ENCODE results near the gene PNPLA7.

Gene PNPLA7

DNA sequence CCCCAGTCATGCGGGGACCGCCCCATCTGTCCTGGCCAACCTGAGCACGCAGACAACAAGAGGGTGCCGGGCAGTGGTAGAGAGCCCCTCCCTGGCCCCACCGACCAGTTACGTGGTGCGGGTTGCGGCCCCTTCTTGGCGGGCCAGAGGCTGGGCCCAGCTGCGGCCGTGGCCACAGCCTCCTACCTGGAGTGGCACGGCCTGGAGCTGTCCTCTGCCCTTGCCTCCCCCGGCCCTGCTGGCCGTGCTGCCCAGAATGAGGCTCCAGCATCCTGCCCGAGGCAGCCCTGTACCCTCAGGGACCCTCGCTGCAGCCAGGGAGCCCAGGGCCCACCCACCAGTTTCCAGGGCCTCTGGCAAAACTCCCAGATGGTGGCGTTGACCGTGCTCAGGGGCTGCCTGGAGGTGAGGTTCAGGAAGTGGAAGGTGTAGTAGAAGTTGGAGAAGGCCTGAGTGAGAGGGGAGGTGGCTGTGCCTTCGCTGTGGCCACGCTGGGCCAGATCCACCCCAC, 114.8 kb downstream of the PNPLA7 start:
- no peak for DNase-seq (ENCODE audit: low spot score)

DNA sequence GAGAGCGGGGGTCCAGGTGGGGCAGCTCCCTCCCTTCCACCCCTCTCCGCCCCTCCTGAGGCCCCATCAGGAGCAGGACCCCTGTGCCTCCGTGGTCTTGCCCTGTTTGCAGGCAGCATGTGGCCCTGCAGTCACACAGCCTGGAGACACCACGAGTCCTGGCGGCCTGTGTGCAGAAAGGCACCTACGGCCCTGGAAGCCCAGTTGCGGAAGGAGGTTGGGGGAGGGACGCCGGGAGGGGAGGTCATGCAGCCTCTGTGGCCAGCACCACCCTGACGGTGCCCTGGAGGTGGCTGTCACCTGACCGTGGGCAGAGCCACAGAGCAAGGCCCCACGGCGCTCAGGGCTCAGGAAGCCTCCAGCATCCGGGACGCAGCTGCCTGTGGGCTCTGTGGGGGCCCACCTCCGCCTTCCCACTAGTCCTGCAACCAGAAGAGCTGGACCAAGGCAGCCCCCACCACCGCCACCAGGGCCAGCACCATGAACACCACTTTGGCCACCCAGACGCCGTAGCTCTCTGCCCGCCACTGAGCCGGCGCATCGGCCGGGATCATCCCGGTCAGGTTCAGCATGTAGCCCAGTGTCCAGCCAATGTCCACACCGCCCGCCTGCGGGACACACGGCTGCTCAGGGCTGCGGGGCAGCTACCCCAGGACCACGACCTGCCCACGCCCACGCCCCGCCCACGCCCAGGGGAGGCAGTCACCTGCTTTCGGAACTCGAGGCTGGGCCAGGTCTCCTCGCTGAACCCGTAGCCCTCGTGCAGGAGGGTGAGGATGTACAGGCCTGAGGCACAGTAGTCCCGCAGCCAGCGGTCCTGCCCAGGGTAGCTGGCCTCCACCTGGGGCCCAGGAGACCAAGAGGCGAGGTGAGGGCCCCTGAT, 115.5 kb downstream of the PNPLA7 start:
- no peak for DNase-seq (ENCODE audit: low spot score)

DNA sequence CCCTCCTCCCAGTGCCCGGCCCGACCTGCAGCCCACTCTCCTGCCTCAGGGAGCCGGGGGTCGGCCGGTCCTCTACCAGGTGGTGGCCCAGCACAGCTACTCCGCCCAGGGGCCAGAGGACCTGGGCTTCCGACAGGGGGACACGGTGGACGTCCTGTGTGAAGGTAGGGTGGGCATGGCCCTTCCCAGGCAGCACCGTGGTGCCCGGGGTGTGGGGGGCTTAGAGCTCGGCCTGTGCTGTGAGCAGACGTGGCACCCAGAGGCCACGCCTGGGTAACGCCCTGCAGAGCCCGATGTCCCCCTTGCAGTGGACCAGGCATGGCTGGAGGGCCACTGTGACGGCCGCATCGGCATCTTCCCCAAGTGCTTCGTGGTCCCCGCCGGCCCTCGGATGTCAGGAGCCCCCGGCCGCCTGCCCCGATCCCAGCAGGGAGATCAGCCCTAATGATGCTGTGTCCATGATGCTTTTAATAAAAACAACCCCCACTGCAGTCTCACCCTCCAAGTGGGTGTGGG, 116.2 kb downstream of the PNPLA7 start:
- no peak for DNase-seq (ENCODE audit: low spot score)

DNA sequence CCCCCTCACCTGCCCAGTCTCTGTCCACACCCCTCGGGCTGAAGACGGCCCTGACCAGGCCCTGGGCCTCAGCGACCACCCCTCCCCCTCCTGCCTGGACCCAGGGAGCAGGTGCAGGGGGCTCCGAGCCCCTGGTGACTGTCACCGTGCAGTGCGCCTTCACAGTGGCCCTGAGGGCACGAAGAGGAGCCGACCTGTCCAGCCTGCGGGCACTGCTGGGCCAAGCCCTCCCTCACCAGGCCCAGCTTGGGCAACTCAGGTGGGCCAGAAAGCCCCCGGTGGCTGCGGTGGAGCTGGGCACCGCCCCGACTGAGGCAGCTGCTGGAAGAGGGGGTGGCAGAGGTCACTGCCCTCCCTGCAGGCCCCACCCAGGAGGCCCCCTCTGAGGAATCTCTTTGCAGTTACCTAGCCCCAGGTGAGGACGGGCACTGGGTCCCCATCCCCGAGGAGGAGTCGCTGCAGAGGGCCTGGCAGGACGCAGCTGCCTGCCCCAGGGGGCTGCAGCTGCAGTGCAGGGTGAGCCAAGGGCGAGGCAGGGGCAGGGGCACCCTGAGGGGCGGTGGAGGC, 116.8 kb downstream of the PNPLA7 start:
- DNase-seq (ENCODE audit: low spot score), result no peak

DNA sequence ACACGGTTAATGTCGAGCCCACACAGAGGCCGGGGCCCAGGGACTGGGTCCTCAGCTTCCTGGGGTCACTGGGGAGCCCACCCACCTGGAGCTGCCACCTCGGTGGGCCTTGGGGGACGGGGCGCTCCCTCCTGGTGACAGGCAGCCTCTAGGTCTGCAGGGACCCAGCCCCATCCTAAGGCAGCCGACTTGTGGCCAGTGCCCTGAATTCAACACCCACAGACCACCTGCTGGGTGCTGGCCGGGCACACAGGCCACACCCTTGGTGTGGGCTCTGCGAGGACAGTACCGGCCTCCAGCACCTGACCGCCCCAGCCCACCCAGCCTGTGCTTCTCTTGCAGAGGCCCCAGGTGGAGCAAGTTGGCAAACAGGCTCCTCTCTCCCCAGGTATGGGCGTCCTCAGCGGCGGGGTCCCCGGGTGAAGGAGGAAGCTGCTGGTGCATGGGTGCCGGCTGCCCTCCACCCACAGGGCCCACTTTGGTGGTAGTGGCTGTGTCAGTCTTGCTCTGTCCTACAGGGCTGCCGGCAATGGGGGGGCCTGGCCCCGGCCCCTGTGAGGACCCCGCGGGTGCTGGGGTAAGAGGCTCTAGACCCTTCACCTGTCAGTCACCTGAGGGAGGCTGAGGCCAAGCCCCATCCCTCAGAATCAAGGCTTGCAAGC, 117.4 kb downstream of the PNPLA7 start:
- DNase-seq (ENCODE audit: low spot score), result no peak

DNA sequence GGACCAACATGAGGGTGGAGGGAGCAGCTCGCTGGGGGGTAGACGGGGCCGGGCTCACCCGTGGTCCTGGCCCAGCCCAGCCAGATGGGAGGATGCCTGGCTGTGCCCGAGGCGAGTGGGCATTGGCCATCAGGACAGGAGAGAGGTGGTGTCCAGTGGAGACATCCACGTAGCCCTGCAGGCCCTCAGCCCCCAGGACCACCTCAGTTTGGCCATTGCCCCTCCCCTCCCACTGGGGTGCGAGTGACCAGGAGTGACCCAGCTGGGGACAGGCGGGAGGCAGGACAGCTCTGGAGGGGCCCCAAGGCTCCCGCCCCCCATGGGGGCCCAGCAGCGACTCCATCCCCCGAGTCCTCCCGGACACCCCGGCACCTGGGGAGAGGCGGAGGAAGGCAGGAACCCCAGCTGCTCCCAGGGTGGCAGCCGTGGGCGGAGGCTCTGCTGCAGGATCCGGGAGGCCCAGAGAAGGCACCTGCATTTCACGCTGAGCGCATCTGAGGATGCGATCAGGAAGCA, 118.7 kb downstream of the PNPLA7 start:
- DNase-seq (ENCODE audit: low spot score), result no peak

DNA sequence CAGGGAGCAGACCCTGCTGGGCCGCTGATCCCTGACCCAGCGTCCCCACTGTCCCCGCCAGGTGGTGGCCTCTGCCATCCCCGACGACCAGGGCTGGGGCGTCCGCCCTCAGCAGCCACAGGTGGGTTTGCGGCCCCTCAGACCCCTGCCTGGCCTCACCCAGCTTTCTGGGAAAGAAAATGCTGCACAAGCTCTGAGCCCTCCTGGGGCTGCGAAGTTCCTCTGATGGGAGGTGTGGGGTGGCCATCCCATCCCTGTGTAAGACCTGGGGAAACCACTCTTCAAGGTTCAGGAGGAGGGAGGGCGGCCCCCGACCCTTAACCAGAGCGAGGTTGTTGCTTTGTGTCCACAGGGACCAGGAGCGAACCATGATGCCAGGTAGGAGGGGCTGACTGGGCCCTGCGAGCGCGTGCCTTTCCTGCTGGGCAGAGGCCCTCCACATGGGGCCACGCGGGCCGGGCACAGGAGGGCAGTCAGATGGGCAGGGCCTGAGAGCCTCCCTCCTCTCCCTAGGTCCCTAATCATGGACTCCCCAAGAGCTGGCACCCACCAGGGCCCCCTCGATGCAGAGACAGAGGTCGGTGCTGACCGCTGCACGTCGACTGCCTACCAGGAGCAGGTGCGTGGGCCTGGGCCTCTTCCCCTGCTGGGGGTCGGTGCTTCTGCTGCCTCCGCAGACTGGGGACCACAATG, 119.3 kb downstream of the PNPLA7 start:
- no peak for DNase-seq (ENCODE audit: low spot score)

DNA sequence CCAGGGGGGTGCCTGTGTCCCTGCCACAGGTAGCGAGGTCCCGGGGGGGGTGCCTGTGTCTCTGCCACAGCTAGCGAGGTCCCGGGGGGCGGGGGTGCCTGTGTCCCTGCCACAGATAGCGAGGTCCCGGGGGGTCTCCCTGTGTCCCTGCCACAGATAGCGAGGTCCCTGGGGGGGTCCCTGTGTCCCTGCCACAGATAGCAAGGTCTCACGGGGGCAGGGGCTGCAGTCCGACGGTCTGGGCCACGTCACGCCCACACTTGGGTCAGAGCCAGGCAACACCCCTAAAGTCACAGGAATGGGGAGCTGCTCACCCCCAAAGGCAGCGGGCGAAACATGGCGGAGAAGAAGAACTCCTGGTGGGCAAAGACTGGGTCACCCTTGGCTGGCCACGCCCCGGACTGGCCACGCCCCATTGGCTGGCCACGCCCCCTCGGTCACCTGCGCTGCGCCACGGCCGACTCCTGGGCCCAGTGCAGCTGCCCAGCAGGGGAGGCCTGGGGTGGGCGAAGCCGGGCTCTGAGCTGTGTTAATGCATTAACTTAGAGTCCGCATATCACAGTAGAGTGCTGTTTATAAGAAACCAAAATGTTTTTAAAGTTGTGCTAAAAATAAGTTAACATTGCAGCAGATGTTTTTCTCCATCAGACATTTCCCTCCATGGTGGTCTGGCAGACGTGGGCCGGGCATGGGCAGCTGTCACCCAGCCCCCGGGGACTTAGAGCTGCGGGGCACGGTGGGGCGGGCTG, 120.1 kb downstream of the PNPLA7 start:
- no peak for DNase-seq (ENCODE audit: low spot score)

DNA sequence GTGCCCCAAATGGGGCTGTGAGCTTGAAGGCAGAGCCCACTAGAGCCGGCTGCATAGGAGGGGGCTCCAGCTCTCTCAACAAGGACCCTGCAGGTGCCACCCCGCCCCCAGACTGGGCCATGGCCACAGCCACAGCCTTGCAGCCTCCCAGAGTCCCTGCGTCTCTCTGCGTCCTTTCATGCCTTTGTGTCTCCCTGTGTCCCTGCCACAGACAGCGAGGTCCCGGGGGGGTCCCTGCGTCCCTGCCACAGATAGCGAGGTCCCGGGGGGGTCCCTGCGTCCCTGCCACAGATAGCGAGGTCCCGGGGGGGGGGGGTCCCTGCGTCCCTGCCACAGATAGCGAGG, 120.7 kb downstream of the PNPLA7 start:
- no peak for DNase-seq (ENCODE audit: low spot score)

DNA sequence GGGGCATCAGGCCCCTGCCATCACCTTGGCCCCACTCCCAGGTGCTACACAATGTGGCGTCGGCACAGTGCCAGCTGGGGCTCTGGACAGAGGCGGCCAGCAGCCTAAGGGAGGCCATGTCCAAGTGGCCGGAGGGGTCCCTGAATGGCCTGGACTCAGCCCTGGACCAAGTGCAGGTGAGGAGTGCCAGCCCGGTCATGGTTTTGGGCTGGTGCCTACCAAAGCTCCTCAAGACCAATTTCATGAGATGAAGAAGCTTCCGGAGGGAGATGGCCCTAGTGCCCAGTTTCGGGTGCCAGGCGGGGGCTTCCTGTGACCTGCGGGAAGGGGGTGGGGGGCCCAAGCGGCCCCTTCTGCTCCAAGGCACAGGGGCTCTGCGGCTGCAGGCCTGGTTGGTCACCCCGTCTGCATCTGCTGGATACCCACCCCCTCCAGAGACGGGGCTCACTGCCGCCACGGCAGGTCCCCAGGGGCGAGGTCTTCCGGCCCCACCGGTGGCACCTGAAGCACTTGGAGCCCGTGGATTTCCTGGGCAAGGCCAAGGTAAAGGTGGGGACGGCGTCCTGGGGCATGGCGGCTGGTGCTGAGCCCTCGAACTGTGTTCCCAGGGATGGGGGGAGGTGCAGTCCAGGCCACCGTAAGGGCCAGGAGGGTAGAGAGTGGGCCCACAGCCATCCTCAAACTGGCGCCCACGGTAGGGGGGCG, 121.2 kb downstream of the PNPLA7 start:
- no peak for DNase-seq (ENCODE audit: low spot score)

DNA sequence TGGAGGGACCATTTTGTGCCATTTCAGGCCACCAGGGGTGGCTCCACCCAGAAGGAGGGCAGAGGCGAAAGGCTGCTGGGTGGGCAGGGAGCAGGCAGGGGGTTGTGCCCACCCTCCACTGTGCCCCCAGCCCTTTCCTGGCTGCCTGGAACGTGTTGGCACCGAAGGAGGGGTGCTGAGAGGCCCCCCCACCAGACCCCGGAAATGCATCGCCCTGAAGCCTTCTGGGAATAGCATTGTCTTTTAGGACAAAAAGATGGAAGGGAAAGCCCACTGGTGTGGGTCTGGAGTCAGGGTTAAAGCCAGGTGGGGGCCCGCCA, 121.9 kb downstream of the PNPLA7 start:
- DNase-seq (ENCODE audit: low spot score), result no peak

DNA sequence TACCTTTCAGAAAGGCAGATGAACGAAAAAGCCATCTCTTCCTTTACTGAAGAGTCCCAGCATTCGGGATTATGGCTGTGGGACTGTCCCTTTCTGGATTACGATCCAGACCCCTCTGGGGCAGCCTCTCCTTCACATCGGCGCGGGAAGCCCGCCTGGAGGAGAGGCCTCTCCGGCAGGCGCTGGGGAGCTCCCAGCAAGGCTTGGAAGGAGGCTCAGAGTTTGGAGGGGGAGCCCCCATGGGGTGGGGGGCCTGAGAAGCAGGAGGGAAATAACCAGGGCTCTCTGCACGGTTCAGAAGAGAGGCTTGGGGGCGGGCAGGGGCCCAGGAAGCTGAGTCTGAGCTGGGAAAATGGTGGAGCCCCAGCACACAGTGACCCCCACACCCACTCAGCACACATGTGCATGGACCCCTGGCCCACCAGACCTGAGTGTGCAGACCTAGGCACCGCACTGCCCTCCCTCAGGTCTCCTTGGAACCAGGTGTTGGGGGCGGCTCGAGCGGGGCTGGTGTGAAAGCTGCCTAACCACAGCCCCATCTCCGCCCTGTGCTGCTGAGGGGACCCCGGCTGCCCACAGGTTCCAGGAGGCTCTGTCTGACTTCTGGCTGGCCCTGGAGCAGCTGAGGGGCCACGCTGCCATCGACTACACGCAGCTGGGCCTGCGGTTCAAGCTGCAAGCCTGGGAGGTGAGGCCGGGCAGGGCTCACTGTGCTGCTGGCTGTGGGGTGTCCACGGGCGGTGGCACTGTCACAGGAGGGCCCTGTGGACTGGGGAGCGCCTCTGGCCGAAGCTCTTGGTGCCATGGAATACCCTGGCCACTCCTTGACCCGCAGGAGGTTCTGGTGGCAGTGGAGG, 122.5 kb downstream of the PNPLA7 start:
- no peak for DNase-seq (ENCODE audit: low spot score)

DNA sequence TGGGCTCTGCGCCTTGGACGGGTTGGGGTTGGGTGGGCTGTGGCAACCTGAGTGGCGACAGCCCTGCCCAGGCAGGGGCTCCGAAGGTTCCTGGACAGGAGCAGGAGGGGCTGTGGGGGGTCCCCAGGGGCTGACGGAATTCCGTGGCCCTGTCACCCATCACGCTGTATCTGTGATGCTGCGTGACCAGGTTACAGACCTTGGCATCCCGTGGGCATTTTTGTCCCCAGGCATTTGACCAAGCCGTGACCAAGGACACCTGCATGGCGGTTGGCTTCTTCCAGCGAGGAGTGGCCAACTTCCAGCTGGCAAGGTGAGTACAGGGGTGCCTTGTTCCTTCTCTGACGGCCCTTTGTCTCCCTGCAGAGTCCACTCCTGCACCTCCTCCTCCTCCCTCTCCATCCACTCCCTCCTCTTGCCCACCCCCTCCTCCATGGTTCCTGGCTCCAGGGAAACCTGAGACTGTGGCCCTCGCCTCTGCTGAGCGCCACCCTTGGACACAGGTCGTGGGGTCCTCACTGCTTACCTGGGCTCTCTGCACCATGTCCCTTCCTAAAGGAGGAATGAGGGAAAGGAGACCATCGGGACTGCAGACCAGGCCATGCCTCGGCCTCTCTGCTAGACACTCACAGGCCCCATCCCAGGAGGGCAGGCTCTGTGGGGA, 124.1 kb downstream of the PNPLA7 start:
- DNase-seq (ENCODE audit: low spot score), result no peak

DNA sequence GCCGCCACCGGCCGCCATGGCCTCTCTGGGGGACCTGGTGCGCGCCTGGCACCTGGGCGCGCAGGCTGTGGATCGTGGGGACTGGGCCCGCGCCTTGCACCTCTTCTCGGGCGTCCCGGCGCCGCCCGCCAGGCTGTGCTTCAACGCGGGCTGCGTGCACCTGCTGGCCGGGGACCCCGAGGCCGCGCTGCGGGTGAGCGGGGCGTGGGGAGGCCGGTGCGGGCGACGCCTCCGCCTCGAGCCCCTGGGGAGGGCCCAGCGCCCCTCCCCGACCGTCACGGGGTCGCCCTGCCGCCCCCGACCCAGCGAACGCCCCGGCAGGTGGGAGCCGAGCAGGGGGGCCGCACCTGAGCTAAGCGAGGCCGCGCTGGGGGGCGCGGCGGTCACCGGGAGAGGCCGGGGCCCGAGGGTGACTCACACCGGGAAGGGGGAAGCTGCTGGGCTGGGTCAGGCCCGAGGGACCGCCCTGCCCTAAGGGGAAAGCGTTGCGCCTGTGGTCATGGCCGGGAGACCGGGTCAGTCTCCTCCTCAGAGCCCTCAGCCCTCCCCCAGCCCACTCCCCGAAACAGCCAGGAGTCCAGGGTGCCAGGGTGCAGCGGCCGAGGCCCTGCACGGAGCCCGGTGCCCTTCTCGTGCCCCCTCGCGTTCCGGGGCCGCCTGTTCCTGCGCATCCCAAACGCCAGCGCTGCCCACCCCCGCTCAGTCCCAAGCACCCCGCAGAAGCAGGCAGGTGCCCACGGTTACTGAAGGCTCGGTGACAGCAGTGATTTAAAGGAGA, 126.5 kb downstream of the PNPLA7 start:
- no peak for DNase-seq (ENCODE audit: low spot score)

DNA sequence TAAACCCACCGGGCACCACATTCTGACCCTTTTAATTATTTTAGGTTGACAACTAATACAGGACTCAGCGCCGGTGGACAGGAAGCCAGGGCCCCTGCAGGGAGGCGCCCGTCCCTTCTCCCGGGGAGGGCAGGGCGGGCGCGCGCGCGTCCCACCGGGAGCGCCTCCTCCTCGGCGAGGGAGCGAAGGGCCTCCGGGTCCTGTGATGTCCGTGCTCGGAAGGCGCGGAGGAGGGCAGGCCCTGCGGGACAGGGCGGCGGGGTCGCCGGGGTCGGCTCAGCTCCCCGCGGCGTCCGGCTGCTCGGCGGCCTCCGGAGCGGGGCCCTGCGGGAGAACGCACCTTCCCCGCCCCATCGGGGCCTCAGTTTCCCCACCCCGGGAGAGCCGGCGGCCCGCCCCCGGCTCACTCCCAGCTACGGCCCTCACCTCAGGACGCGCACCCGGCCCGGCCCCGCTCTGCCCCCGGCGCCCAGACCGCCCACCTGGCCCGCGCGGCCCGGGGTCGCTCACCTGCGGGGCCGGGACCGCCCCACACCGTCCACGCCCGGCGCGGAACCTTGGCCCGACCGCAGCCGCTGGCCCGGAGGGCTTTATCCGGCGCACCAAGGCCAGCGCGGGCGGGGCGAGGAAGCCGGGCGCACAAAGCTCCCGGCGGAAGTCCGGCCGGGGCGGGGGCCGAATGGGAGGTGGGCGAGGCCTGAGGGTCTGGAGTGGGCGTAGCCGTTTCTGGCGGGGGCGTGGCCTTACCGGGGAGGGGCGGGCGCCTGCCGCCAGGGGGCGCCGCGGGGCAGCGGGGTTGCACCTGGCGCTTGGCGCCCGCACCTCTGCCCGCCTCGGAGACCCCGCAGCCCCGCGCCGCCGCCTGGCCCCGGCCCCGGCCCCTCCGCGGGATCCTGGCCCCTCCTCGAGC, 127.3 kb downstream of the PNPLA7 start, which contains the start of the genes EXD3 and NOXA1:
Gene EXD3 (minus strand): TSS at position 559 of the 910 bp plus-strand sequence. CDS start 27,805 bp downstream, outside the sequence.
Gene NOXA1 (plus strand): TSS at position 790 of the 910 bp plus-strand sequence. CDS start 137 bp downstream, outside the sequence.
- peak; percentile 100 for DNase-seq (ENCODE audit: low spot score)

DNA sequence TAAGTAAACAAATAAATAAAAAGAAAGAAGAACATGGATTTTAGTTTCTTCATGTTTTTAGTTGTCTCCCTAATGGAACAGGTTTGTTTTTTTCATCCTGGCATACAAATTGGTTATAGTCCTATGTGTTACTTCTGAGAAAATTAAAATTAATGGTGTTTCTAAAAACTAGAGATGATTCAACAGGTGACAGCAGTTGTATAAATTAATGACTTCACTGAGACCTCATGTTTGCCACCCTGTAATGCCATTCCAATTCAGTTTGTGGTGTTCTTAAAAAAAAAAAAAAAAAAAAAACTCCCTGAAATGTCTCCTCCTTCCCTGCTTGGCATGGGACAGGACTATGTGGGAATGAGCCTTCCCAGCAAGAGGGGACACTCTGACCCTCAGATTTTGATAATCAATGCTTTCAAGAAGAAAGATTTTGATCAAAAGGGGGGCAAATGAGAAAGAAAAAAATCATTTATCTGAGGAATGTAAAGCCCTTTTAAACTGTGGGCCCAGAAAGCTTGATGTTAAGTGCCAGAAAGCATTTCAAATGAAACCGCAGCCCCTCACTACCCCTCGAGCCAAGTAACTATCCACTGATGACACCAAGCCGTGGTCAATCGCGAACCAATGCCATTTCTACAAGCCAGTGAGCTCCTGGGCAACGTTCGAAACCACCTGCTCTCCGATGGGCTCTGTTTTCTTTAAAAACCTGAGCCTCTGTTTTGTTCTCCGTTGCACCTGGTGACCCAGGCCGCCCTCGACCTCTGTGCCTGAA, 128.2 kb downstream of the PNPLA7 start:
- DNase-seq (ENCODE audit: low spot score), result peak; percentile 26

All from D341Med (cell line).